RWPE2 (cell line): ENCODE results near the gene BCAS1.

Source experiments
- ATAC-seq: fragments of 200-7000 bp; cut with Tn5 transposase; 3 replicates; pipeline ENCODE4 v1.9.1; 2021; ENCODE audit warnings: low read depth
- DNase-seq: peaks from one replicate; pipeline ENCODE4 v3.0.0-alpha.2; 2020; ENCODE audit warnings: low spot score
- H3K27ac ChIP-seq: fragments of 450-650 bp; 2 replicates; pipeline ENCODE4 v1.5.1; 2017; ENCODE audit warnings: mild to moderate bottlenecking; ENCODE audit not compliant: poor library complexity, severe bottlenecking
- H3K27me3 ChIP-seq: fragments of 250-450 bp; sonication (Bioruptor Pico); 2 replicates; pipeline ENCODE4 v1.5.1; 2021; ENCODE audit warnings: mild to moderate bottlenecking, moderate library complexity; ENCODE audit not compliant: insufficient read depth, poor library complexity, severe bottlenecking
- H3K36me3 ChIP-seq: fragments of 250-450 bp; sonication (Bioruptor Pico); 2 replicates; pipeline ENCODE4 v1.5.1; 2020; ENCODE audit warnings: low read depth, mild to moderate bottlenecking, moderate library complexity
- H3K4me1 ChIP-seq: fragments of 250-450 bp; sonication (Bioruptor Pico); 2 replicates; pipeline ENCODE4 v1.5.1; 2021; ENCODE audit warnings: mild to moderate bottlenecking, moderate library complexity; ENCODE audit not compliant: insufficient read depth, poor library complexity, severe bottlenecking
- H3K4me3 ChIP-seq: fragments of 250-450 bp; sonication (Bioruptor Pico); 2 replicates; pipeline ENCODE4 v1.5.1; 2021; ENCODE audit warnings: mild to moderate bottlenecking, moderate library complexity; ENCODE audit not compliant: severe bottlenecking
- H3K9me3 ChIP-seq: fragments of 250-450 bp; sonication (Bioruptor Pico); 2 replicates; pipeline ENCODE4 v1.5.1; 2021; ENCODE audit warnings: mild to moderate bottlenecking, moderate library complexity; ENCODE audit not compliant: severe bottlenecking
- CTCF ChIP-seq: fragments of 450-650 bp; IDR thresholded peaks from one replicate; pipeline ENCODE4 v1.5.1; 2017; ENCODE audit warnings: mild to moderate bottlenecking, moderate library complexity; ENCODE audit not compliant: poor library complexity, severe bottlenecking

The BCAS1 gene

GRCh38 chr20:54110457-54110856 lies 40.1 kb upstream of the BCAS1 start:
- Histone ChIP-seq H3K4me1 (peaks cover 64% of the 10 kb centered on the region), H3K36me3 (no peaks in the 10 kb centered on the region), H3K4me3 (no peak overlapping the region), H3K27me3 (no peaks in the 10 kb centered on the region), H3K27ac (peak overlapping the region; percentile 69), H3K9me3 (no peaks in the 10 kb centered on the region)
- TF ChIP-seq CTCF: no peak
- DNase-seq (no peak), ATAC-seq (peak; percentile 10; the same call in 1 of the 3 replicates)

GRCh38 chr20:54110041-54110440 lies 39.6 kb upstream of the BCAS1 start:
- peaks cover 64% of the 10 kb centered on the region for H3K4me1 ChIP-seq
- peak; percentile 57 for ATAC-seq
- no peaks in the 10 kb centered on the region for H3K36me3 ChIP-seq
- H3K9me3 ChIP-seq: no peaks in the 10 kb centered on the region
- TF ChIP-seq CTCF: no peak
- H3K27me3 ChIP-seq: no peaks in the 10 kb centered on the region
- no peak overlapping the region for H3K4me3 ChIP-seq
- H3K27ac ChIP-seq: peak overlapping the region; percentile 69
- DNase-seq: no peak

GRCh38 chr20:54108817-54109216 lies 38.4 kb upstream of the BCAS1 start:
- no peaks in the 10 kb centered on the region for H3K9me3 ChIP-seq
- ATAC-seq: no peak

GRCh38 chr20:54108326-54108642 lies 37.9 kb upstream of the BCAS1 start:
- H3K9me3 ChIP-seq: no peaks in the 10 kb centered on the region
- no peak for TF ChIP-seq CTCF
- no peak overlapping the region for H3K4me3 ChIP-seq
- no peaks in the 10 kb centered on the region for H3K36me3 ChIP-seq
- DNase-seq (no peak), ATAC-seq (no peak)
- H3K27me3 ChIP-seq: no peaks in the 10 kb centered on the region
- peaks cover 60% of the 10 kb centered on the region for H3K4me1 ChIP-seq
- peak overlapping the region; percentile 59 for H3K27ac ChIP-seq

More at GRCh38 chr20:54108817-54109216, 38.4 kb upstream of the BCAS1 start:
- Histone ChIP-seq H3K36me3 (no peaks in the 10 kb centered on the region), H3K4me1 (peaks cover 66% of the 10 kb centered on the region), H3K27me3 (no peaks in the 10 kb centered on the region), H3K4me3 (no peak overlapping the region), H3K27ac (peak overlapping the region; percentile 69)
- no peak for DNase-seq
- no peak for TF ChIP-seq CTCF

GRCh38 chr20:54107600-54108325 lies 37.4 kb upstream of the BCAS1 start:
- peaks cover 57% of the 10 kb centered on the region for H3K4me1 ChIP-seq
- no peak overlapping the region for H3K4me3 ChIP-seq
- no peaks in the 10 kb centered on the region for H3K9me3 ChIP-seq
- H3K27me3 ChIP-seq: no peaks in the 10 kb centered on the region
- H3K27ac ChIP-seq: peak overlapping the region; percentile 59
- H3K36me3 ChIP-seq: no peaks in the 10 kb centered on the region
- peak; percentile 40 for TF ChIP-seq CTCF
- no peak for DNase-seq
- ATAC-seq: no peak
